Measurements from ENCODE around the gene AUP1. TPM values are rescaled to one million over a fixed set of nuclear protein-coding genes. Genes with fewer than 3 reads are reported as not detected.

The AUP1 gene, protein sequence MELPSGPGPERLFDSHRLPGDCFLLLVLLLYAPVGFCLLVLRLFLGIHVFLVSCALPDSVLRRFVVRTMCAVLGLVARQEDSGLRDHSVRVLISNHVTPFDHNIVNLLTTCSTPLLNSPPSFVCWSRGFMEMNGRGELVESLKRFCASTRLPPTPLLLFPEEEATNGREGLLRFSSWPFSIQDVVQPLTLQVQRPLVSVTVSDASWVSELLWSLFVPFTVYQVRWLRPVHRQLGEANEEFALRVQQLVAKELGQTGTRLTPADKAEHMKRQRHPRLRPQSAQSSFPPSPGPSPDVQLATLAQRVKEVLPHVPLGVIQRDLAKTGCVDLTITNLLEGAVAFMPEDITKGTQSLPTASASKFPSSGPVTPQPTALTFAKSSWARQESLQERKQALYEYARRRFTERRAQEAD
- 65.1 and 68.2 TPM in 2 replicates for total RNA-seq

DNA sequence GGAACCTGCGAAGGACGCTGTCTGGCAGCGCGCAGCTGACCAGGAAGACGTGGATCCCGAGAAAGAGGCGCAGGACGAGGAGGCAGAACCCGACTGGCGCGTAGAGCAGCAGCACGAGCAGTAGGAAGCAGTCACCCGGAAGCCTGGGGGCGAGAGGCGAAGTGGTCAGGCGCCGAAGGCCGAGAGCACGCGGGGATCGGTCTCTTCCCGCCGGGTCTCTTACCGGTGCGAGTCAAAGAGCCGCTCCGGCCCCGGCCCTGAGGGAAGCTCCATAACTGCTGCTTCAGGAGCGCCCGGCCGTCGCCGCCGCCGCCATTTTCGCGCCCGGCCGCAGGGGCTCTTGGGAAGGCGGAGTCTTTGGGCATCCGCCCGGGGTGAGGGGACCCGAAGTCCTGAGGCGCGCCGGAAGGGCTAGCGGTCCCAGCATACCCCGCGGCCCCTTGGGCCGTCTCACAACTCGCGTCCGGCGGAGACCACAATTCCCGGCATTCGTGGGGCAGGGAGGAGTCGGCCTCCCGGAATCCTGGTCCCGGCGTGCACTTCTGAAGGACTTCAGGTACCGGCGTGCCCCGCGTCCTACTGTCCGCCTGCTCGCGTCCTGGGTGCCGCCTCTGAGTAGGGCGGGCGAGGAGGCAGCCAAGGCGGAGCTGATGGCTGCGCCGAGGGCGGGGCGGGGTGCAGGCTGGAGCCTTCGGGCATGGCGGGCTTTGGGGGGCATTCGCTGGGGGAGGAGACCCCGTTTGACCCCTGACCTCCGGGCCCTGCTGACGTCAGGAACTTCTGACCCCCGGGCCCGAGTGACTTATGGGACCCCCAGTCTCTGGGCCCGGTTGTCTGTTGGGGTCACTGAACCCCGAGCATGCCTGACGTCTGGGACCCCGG, at the start of gene AUP1, which contains the start of gene HTRA2:
TSS of gene AUP1 (minus strand) at position 350 of the 882 bp plus-strand sequence. CDS start at position 273, 77 bp downstream.
TSS of gene HTRA2 (plus strand) at position 577 of the 882 bp plus-strand sequence. CDS start at position 651, 74 bp downstream.

DNA sequence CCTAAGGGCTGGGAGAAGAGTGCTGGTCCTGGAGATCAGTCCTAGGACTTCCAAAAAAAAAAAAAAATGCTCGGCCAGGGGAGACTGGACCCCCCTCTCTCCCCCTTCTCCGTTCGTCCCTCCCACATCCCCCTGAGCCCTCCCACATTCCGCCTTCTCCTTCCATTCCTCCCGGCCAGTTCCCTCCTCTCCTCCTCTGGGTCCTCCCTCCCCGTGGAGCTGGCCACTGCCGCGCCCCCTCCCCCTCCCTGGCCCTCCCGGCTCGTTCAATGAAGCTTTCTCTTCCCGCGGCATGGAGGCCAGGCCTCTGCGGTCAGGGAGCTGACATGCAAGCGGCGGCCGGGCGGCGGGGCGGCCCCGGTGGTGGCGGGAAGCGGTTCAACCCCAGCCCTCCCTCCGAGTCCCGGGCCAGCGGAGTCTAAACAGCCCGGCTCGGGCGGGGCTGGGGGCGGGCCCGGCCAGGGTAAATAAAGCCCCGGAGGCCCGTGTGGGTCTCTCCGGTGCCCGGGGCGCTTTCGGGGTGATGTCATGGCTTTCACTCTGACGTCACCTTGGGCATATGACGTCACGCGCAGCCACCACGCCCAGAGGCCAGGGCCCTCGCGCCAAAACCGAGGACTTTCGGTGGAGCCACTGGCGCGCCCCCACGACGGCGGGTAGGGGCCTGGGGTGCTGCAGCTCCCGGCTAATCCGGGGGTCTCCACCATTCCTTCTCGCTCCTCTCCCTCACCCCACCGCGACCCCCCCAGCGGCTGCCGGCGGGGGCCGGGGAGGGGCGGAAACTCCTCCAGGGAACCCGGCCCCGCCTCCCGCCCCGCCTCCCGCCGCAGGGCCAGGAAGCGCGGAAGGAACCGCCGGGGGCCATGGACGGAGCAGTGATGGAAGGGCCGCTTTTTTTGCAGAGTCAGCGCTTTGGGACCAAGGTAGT, 24.6 kb upstream of the AUP1 start, which contains the start of the genes DOK1 and LOXL3:
TSS of gene DOK1 (plus strand) at position 829 of the 928 bp plus-strand sequence. CDS start at position 864, 35 bp downstream.
TSS of gene LOXL3 (minus strand) at position 51 of the 928 bp plus-strand sequence. CDS start 1,308 bp downstream, outside the sequence.

DNA sequence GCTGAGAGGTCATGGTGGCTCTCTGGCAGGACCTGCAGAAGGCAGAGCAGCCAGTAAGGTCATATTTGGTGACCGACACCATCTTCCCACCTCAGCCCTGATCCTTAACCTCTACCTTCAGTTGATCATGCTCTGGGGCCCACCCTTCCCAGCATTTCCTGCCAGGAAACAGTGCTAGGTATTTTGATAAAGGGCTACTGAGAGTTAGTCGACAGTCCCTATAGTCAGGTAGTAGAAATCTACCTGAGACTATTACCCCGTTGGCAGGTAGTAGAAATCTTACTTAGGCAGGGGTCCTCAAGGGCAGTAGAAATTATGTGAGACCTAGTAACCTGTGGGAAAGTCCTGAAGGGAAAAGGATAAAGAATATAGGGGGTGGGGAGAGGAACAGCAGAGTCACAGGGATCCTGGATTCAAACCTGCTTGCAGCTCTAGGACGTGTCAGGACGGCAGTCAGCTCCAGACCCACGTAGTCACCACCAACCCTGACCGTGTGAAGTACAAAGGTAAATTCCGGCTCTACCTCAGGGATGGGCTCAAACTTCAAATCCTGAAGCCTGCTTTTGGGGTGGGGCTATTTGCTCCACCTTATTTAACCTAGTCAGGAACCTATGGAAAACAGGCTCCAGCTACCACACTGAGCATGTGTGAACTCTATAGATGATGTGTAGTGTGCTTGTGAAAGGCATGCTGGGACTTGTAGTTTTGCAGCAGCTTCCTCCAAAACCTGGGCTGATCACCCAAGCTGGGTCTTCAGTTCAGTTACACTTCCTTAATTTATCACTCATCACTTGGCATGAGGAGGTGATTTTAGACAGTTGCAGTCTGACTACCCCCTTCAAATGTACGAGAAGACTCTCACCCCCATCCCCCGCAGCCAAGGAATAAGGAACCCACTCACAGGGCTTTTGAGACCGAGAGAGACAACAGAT, 3.5 kb downstream of the AUP1 start, which contains the start of gene DQX1:
TSS of gene DQX1 (minus strand) at position 515 of the 932 bp plus-strand sequence. CDS start at position 13, 502 bp downstream.

DNA sequence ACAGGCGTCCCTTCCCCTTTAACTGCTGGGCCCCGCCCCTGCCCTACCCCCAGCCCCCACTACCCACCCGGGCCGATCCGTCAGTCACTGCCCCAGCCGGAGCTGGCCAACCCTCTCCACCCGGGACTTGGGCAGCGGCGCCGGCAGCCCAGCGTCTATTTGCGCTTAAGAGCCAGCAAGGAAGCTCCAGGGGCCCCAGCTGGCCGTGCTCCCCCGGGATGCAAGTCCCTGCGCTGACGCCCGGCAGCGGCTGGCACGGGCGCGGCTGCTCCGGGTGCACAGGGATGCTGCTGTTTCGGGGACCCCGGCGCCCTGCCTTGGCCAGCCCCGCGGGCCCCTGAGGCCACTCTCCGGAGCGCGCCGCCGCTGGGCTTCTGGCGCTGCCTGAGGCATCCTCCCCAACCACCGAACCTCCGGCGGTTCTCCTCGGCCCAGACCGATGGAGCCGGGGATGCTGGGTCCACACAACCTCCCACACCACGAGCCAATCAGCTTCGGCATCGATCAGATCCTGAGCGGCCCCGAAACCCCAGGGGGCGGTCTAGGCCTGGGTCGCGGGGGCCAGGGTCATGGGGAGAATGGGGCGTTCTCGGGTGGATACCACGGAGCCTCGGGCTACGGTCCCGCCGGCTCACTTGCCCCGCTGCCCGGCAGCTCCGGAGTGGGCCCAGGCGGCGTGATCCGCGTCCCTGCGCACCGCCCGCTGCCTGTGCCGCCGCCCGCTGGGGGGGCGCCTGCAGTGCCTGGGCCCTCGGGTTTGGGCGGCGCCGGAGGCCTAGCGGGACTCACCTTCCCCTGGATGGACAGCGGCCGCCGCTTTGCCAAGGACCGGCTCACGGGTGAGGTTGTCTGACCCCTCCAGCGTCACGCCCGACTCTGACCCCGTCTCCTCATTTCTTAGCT, 14.9 kb downstream of the AUP1 start, which contains the start of gene TLX2:
TSS of gene TLX2 (plus strand) at position 83 of the 903 bp plus-strand sequence. CDS start at position 440, 357 bp downstream.

DNA sequence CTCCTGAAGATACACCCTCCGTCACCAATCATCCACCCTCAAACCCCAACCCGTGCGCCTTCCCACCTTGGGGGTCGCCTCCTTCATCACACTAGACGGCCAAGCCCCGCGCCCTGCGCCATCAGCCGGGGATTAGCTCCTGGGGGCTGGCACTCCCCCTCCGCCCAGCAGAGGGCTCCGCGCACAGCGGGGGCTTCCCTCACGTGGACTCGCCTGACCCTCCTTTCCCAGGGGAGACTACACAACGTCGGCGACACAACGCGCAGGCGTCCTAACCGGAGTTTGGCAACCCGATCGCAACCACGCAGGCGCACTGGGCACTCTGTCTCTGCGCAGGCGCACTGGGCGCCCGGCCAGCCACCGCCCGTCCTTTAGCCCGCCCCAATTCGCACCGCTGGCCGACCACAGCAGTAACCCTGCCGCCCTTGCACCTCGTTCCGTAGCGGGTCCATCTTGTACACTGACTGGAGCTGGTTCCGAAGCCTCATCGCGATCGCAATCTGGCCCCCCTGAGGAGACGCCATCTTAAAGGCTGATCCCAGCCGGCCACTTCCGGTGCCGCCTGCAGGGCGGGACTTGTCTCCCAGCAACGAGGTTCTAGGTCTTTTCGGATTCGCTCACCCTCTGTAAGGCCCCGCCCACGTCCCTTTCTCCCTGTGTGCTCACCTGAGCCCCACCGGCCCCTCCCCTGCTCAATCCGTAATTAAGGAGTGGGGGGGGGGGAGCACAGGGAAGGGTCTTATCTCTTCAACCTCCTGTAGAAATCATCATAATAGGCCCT, 22.2 kb downstream of the AUP1 start, which contains the start of gene PCGF1:
TSS of gene PCGF1 (minus strand) at position 551 of the 781 bp plus-strand sequence. CDS start at position 524, 27 bp downstream.

DNA sequence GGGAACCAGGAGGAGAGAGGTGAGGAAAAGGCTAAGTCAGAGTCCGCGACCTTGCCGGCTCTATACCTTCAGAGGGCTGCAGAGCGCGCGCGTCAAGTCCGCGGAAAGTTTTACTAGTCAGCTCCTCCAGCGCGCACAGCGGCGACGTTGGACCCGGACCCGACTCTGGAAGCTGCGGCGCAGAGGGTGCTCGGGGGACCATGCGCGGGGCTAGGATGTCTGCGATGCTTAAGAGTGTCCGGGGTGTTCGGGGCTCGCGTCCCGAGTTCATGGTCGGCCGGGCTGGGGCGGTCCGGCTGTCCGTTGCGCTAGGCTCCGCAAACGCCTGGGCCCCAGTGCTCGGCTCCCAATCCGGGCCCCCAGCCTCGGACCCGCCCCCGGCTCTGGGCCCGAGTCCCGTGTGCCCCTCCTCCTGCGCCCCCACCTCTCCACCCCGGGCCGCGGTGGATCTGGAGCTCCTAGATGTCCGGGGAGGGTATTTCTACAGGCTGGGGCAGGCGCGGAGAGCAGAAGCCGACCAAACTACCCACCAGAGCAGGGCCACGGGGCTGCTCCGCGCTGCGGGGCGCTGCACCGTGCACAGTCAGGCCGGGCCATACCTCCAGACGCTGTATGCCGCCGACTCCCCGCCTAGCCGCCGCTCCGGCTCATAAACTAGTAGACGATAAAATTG, 30.1 kb downstream of the AUP1 start, which contains the start of gene LBX2:
TSS of gene LBX2 (minus strand) at position 337 of the 673 bp plus-strand sequence. CDS start at position 271, 66 bp downstream.

DNA sequence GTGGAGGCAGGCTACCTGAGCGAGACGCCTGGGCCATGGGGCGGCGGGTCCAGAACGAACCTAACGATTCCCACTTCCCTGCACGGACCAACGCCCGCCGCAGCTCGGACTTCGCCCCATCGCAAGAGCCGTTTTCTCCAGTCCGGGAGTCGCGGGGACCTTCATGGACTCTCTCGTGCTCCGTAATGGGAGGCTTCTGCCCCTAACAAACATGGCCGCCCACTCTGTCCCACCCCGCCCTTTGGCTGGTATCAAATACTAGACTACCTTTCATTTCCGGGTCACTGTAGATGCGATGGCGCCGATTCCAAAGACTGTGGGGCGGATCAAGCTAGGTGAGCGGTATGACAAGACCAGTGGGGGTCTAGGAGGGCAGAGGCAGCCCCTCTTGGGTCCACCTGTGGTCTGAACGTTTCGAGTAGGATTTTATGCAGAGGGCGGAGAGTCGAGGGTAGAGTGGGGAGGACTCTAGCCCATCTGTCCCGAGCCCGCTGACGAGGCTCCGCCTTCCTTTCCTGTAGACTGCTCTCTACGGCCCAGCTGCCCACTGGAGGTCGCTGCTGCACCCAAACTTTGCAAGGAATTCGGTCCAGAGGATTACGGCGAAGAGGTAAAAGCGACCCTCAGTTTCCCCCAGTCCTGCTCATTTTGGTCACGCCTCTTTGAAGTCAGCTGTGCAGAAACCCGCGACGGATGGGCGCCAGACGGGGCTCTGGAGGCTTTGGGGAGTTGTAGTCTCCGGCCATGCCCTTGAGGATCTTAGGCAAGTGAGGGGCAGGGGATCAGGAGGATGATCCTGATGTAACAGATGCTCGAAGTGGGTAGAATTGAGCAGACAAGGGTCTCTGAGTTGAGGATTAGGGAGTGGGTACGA, 46.5 kb downstream of the AUP1 start, which contains the start of the genes CCDC142 and TTC31:
TSS of gene CCDC142 (minus strand) at position 198 of the 874 bp plus-strand sequence. CDS start at position 37, 161 bp downstream.
TSS of gene TTC31 (plus strand) at position 281 of the 874 bp plus-strand sequence. CDS start at position 296, 15 bp downstream.

Other genes starting within 250 kb of the AUP1 start
- 0.81 and 1.1 TPM in 2 replicates for gene SLC4A5, start 186.3 kb downstream of the AUP1 start, total RNA-seq
- 166 and 172 TPM in 2 replicates for gene DCTN1, start 149.4 kb downstream of the AUP1 start, total RNA-seq
- 3.1 and 3.8 TPM in 2 replicates for gene C2orf81, start 108.1 kb downstream of the AUP1 start, total RNA-seq
- 20.3 and 25.6 TPM in 2 replicates for gene WDR54, start 108.0 kb downstream of the AUP1 start, total RNA-seq
- 19.2 and 21.7 TPM in 2 replicates for gene RTKN, start 87.8 kb downstream of the AUP1 start, total RNA-seq
- 12.8 and 23.1 TPM in 2 replicates for gene INO80B, start 74.6 kb downstream of the AUP1 start, total RNA-seq
- 42.7 and 54.3 TPM in 2 replicates for gene WBP1, start 71.3 kb downstream of the AUP1 start, total RNA-seq
- gene MOGS, start 64.3 kb downstream of the AUP1 start, total RNA-seq, result 48.5 and 63.1 TPM in 2 replicates
- 19.3 and 21.6 TPM in 2 replicates for gene MRPL53, start 57.0 kb downstream of the AUP1 start, total RNA-seq
- gene CCDC142, start 46.7 kb downstream of the AUP1 start, total RNA-seq, result 17.7 and 27.6 TPM in 2 replicates
- 17.0 and 19.0 TPM in 2 replicates for gene TTC31, start 46.6 kb downstream of the AUP1 start, total RNA-seq
- 1.9 and 2.1 TPM in 2 replicates for gene LBX2, start 30.1 kb downstream of the AUP1 start, total RNA-seq
- gene PCGF1, start 22.0 kb downstream of the AUP1 start, total RNA-seq, result 28.4 and 34.1 TPM in 2 replicates
- gene TLX2, start 15.3 kb downstream of the AUP1 start, total RNA-seq, result not detected in 2 replicates
- gene DQX1, start 3.5 kb downstream of the AUP1 start, total RNA-seq, result 0.16 TPM in 1 of 2 replicates, not detected in the other
- gene HTRA2, start 227 bp upstream of the AUP1 start, total RNA-seq, result 41.3 and 42.7 TPM in 2 replicates
- 14.7 and 20.6 TPM in 2 replicates for gene LOXL3, start 24.2 kb upstream of the AUP1 start, total RNA-seq
- gene DOK1, start 25.0 kb upstream of the AUP1 start, total RNA-seq, result 31.0 and 31.3 TPM in 2 replicates
- gene M1AP, start 118.6 kb upstream of the AUP1 start, total RNA-seq, result 0.12 and 0.16 TPM in 2 replicates
- gene SEMA4F, start 124.5 kb upstream of the AUP1 start, total RNA-seq, result 9.7 and 10.1 TPM in 2 replicates

Measured in hair follicle dermal papilla cell (primary cell).